CD4-positive, alpha-beta T cell treated with Interleukin-17A for 4 hours (primary cell): ENCODE data around the gene TPT1.
"Not testable (repeated sequence)": the region's sequence is repeated elsewhere in the genome, so short reads cannot be mapped to it uniquely, and the experiment has no call there.

Experiments used
- DNase-seq: peaks from one replicate; pipeline ENCODE4 v3.0.0-alpha.2; 2020; ENCODE audit warnings: mixed read lengths

The TPT1 gene

DNA sequence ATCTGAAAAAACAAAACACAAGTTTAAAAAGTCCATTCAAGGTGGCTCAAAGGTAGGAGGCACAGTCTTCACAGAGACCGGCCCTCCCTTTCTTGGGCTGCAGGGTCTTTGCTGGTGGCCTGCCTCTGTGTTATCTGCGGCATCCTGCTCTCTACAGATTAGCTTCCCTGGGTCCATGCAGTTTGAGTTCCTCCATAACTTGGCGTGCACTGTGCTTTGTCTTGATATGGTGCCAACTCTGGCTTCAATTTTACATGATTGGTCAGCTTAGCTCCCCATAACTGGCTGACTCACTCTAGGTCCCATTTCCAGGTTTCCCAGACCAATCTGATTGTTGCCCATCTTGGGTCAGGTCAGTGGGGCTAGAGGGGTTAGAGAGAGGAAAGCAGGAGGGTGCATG, 41.8 kb downstream of the TPT1 start:
- DNase-seq = no peak

DNA sequence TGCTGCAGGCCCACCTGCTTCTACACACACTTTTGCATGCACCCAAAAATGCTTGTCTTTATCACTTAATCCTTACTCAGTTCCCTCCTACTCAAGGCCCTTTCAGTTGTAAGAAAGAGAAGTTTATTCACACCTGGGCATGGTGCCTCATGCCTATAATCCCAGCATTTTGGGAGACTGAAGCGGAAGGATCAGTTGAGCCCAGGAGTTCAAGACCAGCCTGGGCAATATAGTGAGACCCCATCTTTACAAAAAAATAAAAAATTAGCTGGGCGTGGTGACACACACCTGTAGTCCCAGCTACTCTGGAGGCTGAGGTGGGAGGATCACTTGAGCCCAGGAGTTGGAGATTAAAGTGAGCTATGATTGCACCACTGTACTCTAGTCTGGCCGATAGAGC, 42.4 kb downstream of the TPT1 start:
- not testable (repeated sequence) for DNase-seq

DNA sequence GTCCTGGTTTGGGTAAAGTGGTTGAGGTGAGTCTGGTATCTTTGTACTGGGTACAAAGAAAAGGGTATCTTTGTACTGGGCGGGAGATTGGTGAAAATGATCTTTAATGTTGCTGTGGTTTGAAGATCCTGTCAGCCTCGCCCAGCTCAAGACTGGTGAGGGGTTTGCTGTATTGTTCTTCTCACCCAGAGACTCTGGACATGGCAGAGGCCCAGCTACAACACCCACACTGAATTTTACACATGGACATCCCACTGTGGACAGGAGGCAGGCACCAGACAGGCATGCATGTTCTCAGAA, 42.8 kb downstream of the TPT1 start:
- DNase-seq = no peak

DNA sequence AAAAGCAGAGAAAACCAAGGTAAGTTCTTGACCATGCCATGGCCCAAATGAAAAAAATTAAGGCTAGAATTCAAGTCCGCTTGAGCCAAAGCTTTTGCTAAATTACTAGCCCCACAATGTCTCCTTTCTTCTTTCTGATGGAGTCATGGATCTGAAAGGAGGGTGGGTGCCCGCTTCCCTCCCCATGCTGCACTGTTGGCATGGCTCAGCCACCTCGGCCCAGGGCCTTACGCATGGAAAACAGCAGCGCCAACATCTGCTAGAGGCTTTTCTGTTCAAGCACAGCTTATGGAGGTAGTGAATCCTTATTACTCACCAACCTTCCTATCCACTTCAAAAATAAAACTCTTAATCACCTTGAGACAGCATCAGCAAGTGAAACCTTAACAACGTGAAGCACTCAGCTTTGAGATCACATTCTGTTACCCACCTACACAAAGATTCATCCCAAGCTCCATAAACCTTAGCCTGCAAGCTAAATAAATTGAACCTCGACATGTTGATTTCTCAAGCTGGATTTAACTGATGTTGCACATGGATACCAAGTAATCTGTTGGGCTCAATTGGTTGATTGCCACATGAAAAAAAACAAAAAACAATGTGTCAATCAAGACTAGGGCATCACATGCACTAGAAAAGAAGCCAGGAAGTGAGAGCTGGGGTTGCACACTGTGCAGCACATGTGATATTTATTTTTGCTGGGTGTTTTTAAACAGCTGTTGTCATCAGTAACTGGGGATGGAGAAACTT, 43.4 kb downstream of the TPT1 start:
- DNase-seq = no peak

DNA sequence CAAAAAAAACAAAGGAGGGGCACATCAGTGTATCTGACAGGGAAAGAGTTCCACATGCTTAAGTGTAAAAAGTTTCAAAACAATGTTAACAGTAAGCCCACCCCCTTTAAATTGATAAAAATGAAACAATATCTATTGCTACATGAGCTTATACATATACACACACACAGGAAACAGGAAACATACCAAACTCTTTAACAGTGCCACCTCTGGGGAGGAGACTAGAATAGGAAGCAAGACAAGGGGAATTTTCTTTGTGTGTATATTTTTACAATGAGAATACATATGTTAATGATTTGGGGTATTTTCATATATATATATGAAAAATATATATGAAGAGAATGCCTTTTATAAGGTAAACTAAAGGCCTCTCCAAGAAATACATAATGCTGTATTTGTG, 44.7 kb downstream of the TPT1 start:
- DNase-seq = no peak

DNA sequence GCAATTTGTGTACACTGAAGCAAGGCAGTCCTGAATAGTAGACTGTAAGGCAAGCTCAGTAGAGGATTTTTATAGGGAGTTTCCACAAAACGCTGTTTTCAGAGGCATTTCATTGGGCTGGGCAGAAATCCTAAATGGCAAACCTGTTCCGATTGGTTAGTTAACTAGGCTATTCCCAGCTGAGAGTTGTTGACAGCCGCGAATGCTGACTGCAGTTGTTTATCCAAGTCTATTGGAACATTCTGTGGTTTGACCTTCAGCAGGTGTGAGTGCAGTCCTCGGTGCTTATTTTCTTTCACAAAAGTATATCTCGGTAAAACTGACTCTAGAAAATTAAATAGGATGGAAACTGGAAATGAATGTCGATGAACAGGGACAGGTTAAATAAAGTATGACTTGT, 45.4 kb downstream of the TPT1 start:
- DNase-seq = no peak

DNA sequence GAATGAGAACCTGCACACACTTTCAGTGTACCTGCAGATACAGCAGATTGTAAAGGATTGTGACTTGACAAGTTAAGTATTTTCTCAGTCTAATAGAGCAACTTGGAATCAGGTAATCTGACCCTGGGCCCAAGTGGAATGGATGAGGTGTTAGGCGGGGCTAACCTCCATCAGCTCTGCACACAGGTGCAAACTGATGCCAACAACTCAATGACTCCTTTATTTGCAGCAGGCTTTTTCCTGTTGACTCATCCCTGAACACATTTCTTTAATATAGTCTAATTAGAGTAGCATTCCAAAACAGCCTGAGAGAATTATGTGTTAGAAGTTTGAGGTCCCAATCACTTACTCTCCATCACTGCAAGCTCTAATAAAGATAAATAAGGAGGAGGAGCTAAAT, 48.8 kb downstream of the TPT1 start:
- no peak for DNase-seq

DNA sequence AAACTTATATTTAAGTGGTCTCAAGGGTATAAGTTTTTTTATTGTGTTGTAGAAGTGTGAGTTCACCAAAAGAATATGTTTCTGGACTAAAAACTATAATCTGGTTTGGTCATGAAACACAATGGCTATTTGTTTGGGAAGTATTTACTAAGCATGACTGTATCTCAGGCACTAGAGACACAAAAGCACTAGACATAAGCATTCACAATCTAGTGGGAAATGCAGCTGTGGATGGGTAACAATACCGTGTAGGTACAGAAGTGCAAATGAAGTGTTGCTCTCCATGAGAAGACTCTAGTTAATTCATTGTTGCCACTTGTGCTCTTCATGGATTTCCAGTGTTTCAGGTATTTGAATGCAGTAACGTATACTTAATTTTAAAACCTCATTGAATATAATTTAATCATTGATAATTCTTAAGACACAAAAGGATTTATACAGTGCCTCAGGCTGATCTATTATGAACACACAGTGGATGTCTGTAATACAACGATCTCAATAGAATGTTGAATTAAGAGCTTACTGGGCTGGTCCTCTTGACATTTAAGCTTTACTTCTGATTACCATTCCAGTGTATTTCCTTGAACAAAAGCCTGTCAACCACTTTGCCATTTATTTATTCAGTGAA, 50.9 kb downstream of the TPT1 start:
- no peak for DNase-seq
